PC-9 (cell line): ENCODE data around the gene ADGRF1.

ENCODE experiments used
- EZH2 ChIP-seq: fragments of 200-600 bp; sonication (generic); IDR thresholded peaks from 2 replicates; pipeline ENCODE4 v1.8.0; 2017; ENCODE audit warnings: antibody characterized with exemption, low read depth
- TF ChIP-seq, protein P1 (sequence below): fragments of 200-600 bp; sonication (generic); conservative IDR thresholded peaks from 2 replicates; pipeline ENCODE4 v1.6.1; 2017; ENCODE audit warnings: mixed run types, antibody characterized with exemption, mild to moderate bottlenecking, moderate library complexity

- TF ChIP-seq EZH2 = no peak
- TF ChIP-seq, protein P1, sequence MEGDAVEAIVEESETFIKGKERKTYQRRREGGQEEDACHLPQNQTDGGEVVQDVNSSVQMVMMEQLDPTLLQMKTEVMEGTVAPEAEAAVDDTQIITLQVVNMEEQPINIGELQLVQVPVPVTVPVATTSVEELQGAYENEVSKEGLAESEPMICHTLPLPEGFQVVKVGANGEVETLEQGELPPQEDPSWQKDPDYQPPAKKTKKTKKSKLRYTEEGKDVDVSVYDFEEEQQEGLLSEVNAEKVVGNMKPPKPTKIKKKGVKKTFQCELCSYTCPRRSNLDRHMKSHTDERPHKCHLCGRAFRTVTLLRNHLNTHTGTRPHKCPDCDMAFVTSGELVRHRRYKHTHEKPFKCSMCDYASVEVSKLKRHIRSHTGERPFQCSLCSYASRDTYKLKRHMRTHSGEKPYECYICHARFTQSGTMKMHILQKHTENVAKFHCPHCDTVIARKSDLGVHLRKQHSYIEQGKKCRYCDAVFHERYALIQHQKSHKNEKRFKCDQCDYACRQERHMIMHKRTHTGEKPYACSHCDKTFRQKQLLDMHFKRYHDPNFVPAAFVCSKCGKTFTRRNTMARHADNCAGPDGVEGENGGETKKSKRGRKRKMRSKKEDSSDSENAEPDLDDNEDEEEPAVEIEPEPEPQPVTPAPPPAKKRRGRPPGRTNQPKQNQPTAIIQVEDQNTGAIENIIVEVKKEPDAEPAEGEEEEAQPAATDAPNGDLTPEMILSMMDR = no peak
Measured at GRCh38 chr6:47007657-47008396, 34.3 kb downstream of the ADGRF1 start.
